Measurements from ENCODE around the gene CFAP61.

CFAP61 gene

DNA sequence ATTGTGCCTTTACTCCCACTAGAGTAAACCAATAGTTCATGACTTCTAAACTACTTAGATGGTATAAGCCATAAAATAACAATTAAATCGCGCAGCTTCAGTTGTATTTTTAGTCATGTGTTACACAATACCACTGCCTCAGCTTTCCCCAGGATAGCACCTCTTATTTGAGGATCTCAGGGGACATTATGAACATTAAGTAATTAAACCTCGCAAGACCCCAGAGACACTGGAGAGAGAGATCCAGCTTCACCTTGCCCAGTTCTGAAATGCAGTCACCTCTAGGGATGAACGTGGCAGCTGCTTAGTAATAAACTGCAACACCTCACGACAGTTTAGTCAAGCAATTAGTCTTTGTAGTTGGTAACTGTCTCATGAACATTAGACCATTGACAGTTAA, 87.1 kb downstream of the CFAP61 start:
- DNase-seq = no peak
- Histone ChIP-seq H3K27ac (no peak overlapping the region), H3K36me3 (replicated peaks) (no peaks in the 10 kb centered on the region), H3K4me3 (ENCODE audit: low read depth, low read length) (no peak overlapping the region), H3K27me3 (replicated peaks) (no peaks in the 10 kb centered on the region)
- in situ Hi-C loops (cut with HindIII; ENCODE audit: low pct_ligation_motif_present, low sequenced_read_pairs) = no loop called here
- TF ChIP-seq, protein P1, sequence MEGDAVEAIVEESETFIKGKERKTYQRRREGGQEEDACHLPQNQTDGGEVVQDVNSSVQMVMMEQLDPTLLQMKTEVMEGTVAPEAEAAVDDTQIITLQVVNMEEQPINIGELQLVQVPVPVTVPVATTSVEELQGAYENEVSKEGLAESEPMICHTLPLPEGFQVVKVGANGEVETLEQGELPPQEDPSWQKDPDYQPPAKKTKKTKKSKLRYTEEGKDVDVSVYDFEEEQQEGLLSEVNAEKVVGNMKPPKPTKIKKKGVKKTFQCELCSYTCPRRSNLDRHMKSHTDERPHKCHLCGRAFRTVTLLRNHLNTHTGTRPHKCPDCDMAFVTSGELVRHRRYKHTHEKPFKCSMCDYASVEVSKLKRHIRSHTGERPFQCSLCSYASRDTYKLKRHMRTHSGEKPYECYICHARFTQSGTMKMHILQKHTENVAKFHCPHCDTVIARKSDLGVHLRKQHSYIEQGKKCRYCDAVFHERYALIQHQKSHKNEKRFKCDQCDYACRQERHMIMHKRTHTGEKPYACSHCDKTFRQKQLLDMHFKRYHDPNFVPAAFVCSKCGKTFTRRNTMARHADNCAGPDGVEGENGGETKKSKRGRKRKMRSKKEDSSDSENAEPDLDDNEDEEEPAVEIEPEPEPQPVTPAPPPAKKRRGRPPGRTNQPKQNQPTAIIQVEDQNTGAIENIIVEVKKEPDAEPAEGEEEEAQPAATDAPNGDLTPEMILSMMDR (IDR thresholded peaks at IDR 0.05; ENCODE audit: low read depth, low read length, missing control alignments) = no peak

DNA sequence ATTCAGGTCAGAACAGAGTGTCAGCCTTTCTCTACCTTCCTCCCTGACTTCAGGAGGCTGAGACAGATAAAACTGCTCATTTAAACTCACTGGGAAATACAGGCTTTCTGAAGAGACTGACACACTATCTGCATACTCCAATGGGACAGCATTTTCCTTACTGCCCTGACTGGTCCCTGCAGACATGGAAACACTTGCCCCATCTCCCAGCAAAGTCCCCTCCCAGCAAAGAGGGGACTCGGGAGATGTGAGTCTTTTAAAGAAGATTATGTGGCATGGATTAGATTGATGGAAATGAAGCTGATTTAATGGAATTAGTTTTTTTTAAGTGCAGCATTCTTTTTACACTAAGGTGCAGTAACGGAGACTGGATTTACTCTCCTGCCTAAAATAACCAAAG, 90.8 kb downstream of the CFAP61 start:
- Histone ChIP-seq H3K27me3 (replicated peaks) (no peaks in the 10 kb centered on the region), H3K36me3 (replicated peaks) (no peaks in the 10 kb centered on the region), H3K4me3 (ENCODE audit: low read depth, low read length) (no peak overlapping the region), H3K27ac (no peak overlapping the region)
- DNase-seq = no peak
- in situ Hi-C loops (cut with HindIII; ENCODE audit: low pct_ligation_motif_present, low sequenced_read_pairs) = no loop called here
- TF ChIP-seq, protein P1 (IDR thresholded peaks at IDR 0.05; ENCODE audit: low read depth, low read length, missing control alignments) = no peak

DNA sequence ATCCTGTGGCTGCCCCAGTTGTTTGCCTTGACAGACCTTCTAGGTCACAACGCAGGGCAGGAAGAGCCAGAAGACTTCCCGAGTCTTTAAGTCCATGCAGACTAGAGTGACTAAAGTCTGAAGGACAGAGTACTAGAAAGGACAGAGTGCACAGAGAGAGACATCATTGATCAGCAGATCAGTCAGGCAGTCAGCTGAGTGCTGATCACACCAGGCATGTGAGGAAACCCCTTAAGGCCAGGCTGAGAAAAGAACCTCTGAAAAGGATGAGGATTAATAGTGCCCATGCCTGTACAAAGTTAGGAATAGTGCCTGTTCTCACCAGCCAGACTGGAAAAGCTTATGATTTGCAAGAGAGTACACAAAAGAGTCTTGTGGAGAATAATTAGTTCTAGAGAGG, 91.3 kb downstream of the CFAP61 start:
- no peak overlapping the region for H3K27ac ChIP-seq
- H3K27me3 ChIP-seq (replicated peaks) = no peaks in the 10 kb centered on the region
- TF ChIP-seq, protein P1 (IDR thresholded peaks at IDR 0.05; ENCODE audit: low read depth, low read length, missing control alignments) = no peak
- H3K4me3 ChIP-seq (ENCODE audit: low read depth, low read length) = no peak overlapping the region
- H3K36me3 ChIP-seq (replicated peaks) = no peaks in the 10 kb centered on the region
- no peak for DNase-seq
- in situ Hi-C loops (cut with HindIII; ENCODE audit: low pct_ligation_motif_present, low sequenced_read_pairs) = no loop called here

DNA sequence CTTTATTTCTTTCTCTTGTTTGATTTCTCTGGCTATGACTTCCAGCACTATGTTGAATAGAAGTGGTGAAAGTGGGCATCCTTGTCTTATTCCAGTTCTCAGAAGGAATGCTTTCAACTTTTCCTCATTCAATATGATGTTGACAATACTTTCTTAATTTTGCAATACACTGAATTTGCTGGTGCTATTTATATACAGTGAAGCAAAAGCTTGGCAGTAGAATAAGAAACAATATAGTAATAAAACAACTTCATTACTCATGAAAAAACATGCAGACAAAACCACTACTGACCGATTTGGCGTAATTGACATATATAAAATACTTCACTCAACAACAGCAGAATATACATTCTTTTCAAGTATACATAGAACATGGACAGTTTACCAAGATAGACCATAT, 96.4 kb downstream of the CFAP61 start:
- no peak for DNase-seq
- no peak overlapping the region for H3K27ac ChIP-seq
- H3K4me3 ChIP-seq (ENCODE audit: low read depth, low read length) = no peak overlapping the region
- TF ChIP-seq, protein P1 (IDR thresholded peaks at IDR 0.05; ENCODE audit: low read depth, low read length, missing control alignments) = no peak
- H3K27me3 ChIP-seq (replicated peaks) = no peaks in the 10 kb centered on the region
- no peaks in the 10 kb centered on the region for H3K36me3 ChIP-seq (replicated peaks)
- in situ Hi-C loops (cut with HindIII; ENCODE audit: low pct_ligation_motif_present, low sequenced_read_pairs) = no loop called here

DNA sequence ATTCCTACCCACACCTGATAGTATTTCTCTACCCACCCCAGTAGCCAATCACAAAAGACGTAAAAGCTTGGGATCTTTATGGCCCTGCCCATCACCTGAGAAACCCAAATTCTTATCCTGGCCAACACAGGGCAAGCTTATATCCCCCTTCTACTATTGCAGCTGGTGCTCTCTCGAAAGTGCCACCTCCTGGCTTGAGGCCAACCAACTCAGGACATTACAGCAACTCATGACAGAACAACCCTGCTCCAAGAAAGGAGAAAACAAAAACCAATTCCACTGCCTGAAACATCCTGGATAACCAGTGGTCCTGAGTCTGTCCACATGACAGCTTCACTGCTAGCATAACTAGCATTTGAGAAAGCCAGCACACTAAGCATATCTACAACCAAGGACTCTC, 97.9 kb downstream of the CFAP61 start:
- Histone ChIP-seq H3K27me3 (replicated peaks) (no peaks in the 10 kb centered on the region), H3K36me3 (replicated peaks) (no peaks in the 10 kb centered on the region), H3K27ac (no peak overlapping the region), H3K4me3 (ENCODE audit: low read depth, low read length) (no peak overlapping the region)
- in situ Hi-C loops (cut with HindIII; ENCODE audit: low pct_ligation_motif_present, low sequenced_read_pairs) = no loop called here
- no peak for DNase-seq
- TF ChIP-seq, protein P1 (IDR thresholded peaks at IDR 0.05; ENCODE audit: low read depth, low read length, missing control alignments) = no peak

DNA sequence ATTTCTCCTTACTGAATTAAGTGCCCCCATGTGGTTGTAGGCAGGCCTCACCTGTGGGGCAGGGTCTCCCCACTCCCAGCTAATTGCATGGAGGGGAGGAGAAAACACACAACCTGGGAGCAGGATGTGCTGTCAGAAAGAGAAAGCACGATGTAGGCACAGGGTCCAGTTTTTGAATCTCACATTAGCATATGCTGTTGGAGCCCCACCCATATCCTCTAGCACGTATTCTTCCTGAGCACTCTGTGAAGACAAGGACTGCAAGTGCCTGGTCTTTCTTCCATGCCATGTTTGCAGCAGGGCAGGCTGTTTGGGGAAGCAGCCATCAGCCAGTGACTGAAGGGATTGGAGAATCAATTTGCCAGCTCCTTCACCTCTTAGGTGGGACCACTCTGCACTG, 108.2 kb downstream of the CFAP61 start:
- in situ Hi-C loops (cut with HindIII; ENCODE audit: low pct_ligation_motif_present, low sequenced_read_pairs) = no loop called here
- H3K4me3 ChIP-seq (ENCODE audit: low read depth, low read length) = no peak overlapping the region
- no peaks in the 10 kb centered on the region for H3K27me3 ChIP-seq (replicated peaks)
- DNase-seq = no peak
- H3K27ac ChIP-seq = no peak overlapping the region
- TF ChIP-seq, protein P1 (IDR thresholded peaks at IDR 0.05; ENCODE audit: low read depth, low read length, missing control alignments) = no peak
- no peaks in the 10 kb centered on the region for H3K36me3 ChIP-seq (replicated peaks)
